ENCODE results near the gene MAS1. TPM values are rescaled to one million over a fixed set of nuclear protein-coding genes. Genes with fewer than 3 reads are reported as not detected.
"Not testable (repeated sequence)": the region's sequence is repeated elsewhere in the genome, so short reads cannot be mapped to it uniquely, and the experiment has no call there.

MAS1 gene
- total RNA-seq, 4 donors from 2014 or later, result not detected

DNA sequence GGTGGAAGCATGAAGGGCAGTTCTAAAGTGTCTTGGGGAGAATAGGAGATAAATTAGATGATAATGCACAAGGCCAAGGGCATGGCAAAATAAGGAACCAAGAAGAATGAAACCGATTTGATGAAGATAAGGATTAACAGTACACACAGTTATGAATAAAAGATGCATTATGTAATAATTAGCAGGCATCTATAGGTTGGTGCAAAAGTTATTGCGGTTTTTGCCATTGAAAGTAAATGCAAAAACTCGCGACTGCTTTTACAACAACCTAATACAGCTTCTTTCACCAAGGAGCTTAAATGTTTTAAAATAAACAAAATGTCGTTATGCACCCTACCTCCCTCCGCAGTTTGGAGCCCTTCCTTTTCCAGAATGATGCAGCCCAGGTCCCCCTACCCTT is 29.0 kb downstream of the MAS1 start:
- no peak overlapping the region for H3K27ac ChIP-seq (replicated peaks in 1 of 4)
- H3K27me3 ChIP-seq, result no peaks in the 10 kb centered on the region
- intact Hi-C loops (cut with DNase I), result no loop called here
- H3K36me3 ChIP-seq, result no peaks in the 10 kb centered on the region
- TF ChIP-seq, protein P1, sequence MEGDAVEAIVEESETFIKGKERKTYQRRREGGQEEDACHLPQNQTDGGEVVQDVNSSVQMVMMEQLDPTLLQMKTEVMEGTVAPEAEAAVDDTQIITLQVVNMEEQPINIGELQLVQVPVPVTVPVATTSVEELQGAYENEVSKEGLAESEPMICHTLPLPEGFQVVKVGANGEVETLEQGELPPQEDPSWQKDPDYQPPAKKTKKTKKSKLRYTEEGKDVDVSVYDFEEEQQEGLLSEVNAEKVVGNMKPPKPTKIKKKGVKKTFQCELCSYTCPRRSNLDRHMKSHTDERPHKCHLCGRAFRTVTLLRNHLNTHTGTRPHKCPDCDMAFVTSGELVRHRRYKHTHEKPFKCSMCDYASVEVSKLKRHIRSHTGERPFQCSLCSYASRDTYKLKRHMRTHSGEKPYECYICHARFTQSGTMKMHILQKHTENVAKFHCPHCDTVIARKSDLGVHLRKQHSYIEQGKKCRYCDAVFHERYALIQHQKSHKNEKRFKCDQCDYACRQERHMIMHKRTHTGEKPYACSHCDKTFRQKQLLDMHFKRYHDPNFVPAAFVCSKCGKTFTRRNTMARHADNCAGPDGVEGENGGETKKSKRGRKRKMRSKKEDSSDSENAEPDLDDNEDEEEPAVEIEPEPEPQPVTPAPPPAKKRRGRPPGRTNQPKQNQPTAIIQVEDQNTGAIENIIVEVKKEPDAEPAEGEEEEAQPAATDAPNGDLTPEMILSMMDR (IDR thresholded peaks at IDR 0.05), result no peak
- TF ChIP-seq POLR2A (IDR thresholded peaks at IDR 0.05; ENCODE audit: low read depth) (no peak), EP300 (IDR thresholded peaks at IDR 0.05) (no peak), POLR2AphosphoS5 (IDR thresholded peaks at IDR 0.05) (no peak)
- no peaks in the 10 kb centered on the region for H3K4me1 ChIP-seq
- H3K9me3 ChIP-seq, result no peaks in the 10 kb centered on the region
- H3K4me3 ChIP-seq, result no peak overlapping the region
- 79% methylated on average over 6 of the region's 6 CpGs for WGBS
- DNase-seq (ENCODE audit: extremely low spot score), result no peak

DNA sequence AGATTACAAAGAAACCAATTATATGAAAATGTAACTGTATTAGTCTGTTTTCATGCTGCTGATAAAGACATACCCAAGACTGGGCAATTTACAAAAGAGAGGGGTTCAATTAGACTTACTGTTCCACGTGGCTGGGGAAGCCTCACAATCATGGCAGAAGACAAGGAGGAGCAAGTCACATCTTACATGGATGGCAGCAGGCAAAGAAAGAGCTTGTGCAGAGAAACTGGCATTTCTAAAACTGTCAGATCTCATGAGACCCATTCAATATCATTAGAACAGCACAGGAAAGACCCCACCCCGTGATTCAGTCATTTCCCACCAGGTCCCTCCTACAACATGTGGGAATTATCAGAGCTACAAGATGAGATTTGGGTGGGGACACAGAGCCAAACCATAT is 33.4 kb downstream of the MAS1 start:
- H3K27me3 ChIP-seq; H3K36me3 ChIP-seq; intact Hi-C loops (cut with DNase I); H3K27ac ChIP-seq (replicated peaks in 1 of 4); H3K9me3 ChIP-seq; H3K4me3 ChIP-seq; H3K4me1 ChIP-seq; DNase-seq (ENCODE audit: extremely low spot score): not testable (repeated sequence)
- WGBS, result 58% methylated on average over 2 of the region's 2 CpGs

DNA sequence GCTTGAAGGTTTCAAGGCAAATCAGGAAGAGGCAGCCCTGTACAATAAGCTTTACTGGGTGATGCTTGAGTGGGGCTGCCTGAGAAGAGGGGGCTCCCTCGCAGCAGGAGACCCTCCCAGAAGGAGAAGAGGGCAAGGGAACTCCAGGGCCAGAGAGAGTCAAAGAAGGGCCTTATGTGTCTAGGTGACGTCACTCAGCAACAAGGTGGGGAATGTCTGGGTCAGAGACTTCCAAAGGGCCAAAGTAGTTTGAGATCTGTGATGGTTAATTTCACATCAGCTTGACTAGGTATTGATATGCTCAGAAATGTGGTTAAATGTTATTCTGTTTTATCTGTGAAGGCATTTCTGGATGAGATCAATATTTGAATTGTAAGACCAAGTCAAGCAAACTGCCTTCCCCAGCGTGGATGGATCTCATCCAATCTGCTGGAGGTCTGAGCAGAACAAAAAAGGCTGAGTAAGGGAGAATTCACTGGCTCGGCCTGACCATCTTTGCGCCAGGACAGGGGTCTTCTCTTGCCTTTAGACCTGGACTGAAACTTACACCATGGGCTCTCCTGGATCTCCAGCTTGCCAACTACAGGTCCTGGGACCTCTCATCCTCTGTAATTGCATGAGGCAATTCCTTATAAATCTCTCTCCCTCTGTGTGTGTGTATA is 35.9 kb downstream of the MAS1 start:
- TF ChIP-seq POLR2A (IDR thresholded peaks at IDR 0.05; ENCODE audit: low read depth), result no peak
- TF ChIP-seq, protein P1 (IDR thresholded peaks at IDR 0.05), result no peak
- no peak for TF ChIP-seq EP300 (IDR thresholded peaks at IDR 0.05)
- no peak for TF ChIP-seq POLR2AphosphoS5 (IDR thresholded peaks at IDR 0.05)
- Histone ChIP-seq H3K4me3 (no peak overlapping the region), H3K4me1 (peaks cover 0 to 4% (median 0%) of the 10 kb centered on the region in 4 donors), H3K27ac (replicated peaks in 1 of 4) (no peak overlapping the region), H3K27me3 (no peaks in the 10 kb centered on the region), H3K9me3 (no peaks in the 10 kb centered on the region), H3K36me3 (no peaks in the 10 kb centered on the region)
- intact Hi-C loops (cut with DNase I), result no loop called here
- 84% methylated on average over 5 of the region's 5 CpGs for WGBS
- DNase-seq (ENCODE audit: extremely low spot score), result no peak

DNA sequence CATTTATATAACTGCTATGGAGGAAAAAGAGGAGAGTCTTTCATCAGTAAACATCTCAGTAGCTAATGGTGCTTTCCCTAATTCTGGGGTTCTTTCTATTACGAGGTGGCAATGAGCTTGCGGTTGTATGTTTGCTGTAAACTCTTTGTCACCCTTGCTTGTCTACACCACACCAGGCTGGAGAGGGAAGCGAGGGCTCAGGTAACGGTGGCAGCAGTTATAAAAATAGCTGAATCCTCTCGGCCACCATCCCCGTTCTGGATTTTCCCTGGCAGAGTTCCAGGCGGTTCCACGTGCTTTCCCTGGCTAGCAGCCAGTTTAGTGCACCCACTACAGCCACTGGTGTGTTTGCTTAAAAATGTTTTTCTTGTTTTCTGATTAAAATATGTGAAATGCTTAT is 39.0 kb downstream of the MAS1 start:
- peaks cover 0 to 4% (median 0%) of the 10 kb centered on the region in 4 donors for H3K4me1 ChIP-seq
- DNase-seq (ENCODE audit: extremely low spot score), result no peak
- H3K4me3 ChIP-seq, result no peak overlapping the region
- no peaks in the 10 kb centered on the region for H3K27me3 ChIP-seq
- no peak overlapping the region for H3K27ac ChIP-seq (replicated peaks in 1 of 4)
- WGBS, result 35% methylated on average over 8 of the region's 8 CpGs
- H3K36me3 ChIP-seq, result no peaks in the 10 kb centered on the region
- H3K9me3 ChIP-seq, result no peaks in the 10 kb centered on the region
- intact Hi-C loops (cut with DNase I), result no loop called here
- TF ChIP-seq EP300 (IDR thresholded peaks at IDR 0.05) (no peak), POLR2A (IDR thresholded peaks at IDR 0.05; ENCODE audit: low read depth) (no peak), POLR2AphosphoS5 (IDR thresholded peaks at IDR 0.05) (no peak)
- TF ChIP-seq, protein P1 (IDR thresholded peaks at IDR 0.05), result no peak

DNA sequence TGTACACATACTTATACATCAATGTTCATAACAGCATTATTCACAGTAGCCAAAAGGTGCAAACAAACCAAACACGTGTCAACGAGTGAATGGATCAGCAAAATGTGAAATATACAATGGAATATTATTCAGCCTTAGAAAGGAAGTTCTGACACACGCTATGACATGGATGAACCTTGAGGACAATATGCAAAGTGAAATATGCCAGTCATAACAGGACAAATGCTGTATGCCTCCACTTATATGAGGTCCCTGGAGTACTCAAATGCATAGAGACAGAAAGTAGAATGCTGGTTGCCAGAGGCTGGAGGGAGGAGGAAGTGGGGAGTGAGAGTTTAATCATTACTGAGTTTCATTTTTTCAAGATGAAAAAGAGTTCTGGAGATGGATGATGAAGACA is 40.3 kb downstream of the MAS1 start:
- intact Hi-C loops (cut with DNase I), result no loop called here
- no peak overlapping the region for H3K4me3 ChIP-seq
- TF ChIP-seq EP300 (IDR thresholded peaks at IDR 0.05) (no peak), POLR2AphosphoS5 (IDR thresholded peaks at IDR 0.05) (no peak), POLR2A (IDR thresholded peaks at IDR 0.05; ENCODE audit: low read depth) (no peak)
- TF ChIP-seq, protein P1 (IDR thresholded peaks at IDR 0.05), result no peak
- DNase-seq (ENCODE audit: extremely low spot score), result no peak
- H3K9me3 ChIP-seq, result peaks cover 0 to 8% (median 3%) of the 10 kb centered on the region in 4 donors
- no peaks in the 10 kb centered on the region for H3K36me3 ChIP-seq
- WGBS, result 91% methylated on average over 3 of the region's 3 CpGs
- H3K27ac ChIP-seq (replicated peaks in 1 of 4), result no peak overlapping the region
- H3K4me1 ChIP-seq, result peaks cover 0 to 4% (median 0%) of the 10 kb centered on the region in 4 donors
- H3K27me3 ChIP-seq, result no peaks in the 10 kb centered on the region

All from esophagus muscularis mucosa (tissue), 4 donors.